HL-60/S4 treated with retinoic acid at 250 ng/mL for 4 days and 3 days (cell line): ENCODE measurements around the gene TUBB2B.
"Not testable (repeated sequence)": the region's sequence is repeated elsewhere in the genome, so short reads cannot be mapped to it uniquely, and the experiment has no call there.

Experiments used
- in situ Hi-C: fragments of 300-500 bp; cut with MboI; formaldehyde crosslinking; loops from 2 replicates; pipeline ENCODE4 v1.7.0; 2022; ENCODE audit warnings: low sequenced_read_pairs

Gene TUBB2B

GRCh38 chr6:3194535-3195419 is 32.7 kb downstream of the TUBB2B start:
- in situ Hi-C loops, result no loop called here

GRCh38 chr6:3193102-3193849 is 34.2 kb downstream of the TUBB2B start:
- in situ Hi-C loops, result no loop called here

DNA sequence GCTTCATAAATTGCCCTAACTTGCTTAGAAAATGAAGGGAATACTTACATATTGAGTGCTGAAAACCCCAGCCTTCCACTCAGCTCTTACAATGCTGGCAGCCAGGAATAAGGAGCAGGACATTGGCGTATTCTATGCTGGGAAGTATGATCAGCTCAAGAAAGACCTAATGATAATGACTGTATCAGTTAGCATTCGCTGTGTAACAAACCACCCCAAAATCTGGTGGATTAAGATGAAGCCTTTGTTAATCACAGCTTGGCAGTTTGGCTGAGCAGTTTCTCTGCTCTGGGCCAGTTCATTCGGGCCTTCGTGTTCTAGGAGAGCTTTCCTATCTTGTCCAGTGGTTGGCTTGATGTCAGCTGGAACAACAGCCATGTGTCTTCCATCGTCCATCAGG is 36.7 kb downstream of the TUBB2B start:
- in situ Hi-C loops, result no loop called here

DNA sequence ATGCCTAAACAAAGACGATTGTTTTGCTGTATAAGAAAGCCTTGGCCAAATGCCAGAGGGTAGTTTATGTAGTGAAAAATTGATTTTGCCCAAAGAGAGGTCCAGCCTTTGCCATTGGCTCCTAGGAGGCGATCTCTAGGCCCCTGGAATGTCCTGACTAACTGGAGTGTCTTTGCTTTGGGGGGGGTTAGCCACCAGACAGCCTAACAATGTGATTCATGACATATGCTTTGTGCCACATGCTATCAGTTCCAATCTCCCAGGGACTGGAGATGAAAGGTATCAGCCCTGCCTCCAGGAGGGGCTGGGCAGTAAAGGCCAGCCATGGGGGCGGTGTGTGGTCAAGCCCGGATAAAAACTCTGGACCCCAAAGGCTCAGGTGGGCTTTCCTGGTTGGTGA is 37.4 kb downstream of the TUBB2B start:
- in situ Hi-C loops, result no loop called here

DNA sequence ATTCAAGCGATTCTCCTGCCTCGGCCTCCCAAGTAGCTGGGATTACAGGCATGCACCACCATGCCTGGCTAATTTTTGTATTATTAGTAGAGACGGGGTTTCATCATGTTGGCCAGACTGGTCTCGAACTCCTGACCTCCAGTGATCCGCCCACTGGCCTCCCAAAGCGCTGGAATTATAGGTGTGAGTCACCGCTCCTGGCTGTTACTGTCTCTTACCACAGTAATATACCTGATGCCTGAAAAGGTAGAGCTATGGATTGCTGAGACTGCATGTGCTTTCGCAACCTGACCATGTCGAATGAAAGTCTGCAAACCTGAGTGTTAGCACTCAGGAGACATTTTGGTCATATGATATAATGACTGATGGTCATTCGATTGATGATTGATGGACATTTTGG is 38.3 kb downstream of the TUBB2B start:
- in situ Hi-C loops, result not testable (repeated sequence)

DNA sequence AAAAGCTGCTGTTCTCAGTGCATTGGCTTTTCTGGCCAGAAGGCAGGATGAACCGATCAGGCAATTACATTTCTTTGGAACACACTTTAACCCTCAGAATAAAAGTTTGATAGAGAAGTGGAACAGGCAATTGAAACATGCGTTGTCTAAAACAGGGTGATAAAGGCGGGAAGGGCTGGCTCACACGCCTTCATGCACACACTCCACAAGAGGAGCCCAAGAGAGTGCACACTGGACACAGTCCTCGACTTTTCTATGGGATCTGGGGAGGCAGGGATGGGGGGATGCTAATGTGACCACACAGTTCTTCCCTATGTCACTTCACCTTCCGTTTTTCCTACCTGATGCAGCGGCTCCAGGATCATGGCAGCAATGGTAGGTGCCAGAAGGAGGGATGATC is 39.2 kb downstream of the TUBB2B start:
- in situ Hi-C loops, result no loop called here

DNA sequence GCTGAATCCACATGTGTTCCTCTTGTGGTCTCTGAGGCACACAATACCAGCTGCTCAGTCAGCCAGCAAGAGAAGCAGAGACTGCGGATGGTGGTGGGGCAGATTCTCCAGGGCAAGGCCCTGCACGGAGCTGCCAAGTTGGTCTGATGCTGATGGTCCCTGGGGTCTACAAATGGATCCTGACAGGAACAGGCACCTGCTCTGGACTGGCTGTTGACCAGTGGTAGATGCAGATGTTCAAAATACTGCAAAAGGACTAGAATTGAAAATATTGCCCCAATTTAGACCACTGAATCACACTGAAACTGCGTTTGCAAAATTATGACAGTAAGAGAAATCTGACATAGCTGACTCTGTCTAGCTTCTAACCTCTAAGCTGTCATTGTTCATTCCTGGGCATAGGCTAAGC is 40.5 kb downstream of the TUBB2B start:
- in situ Hi-C loops, result no loop called here

DNA sequence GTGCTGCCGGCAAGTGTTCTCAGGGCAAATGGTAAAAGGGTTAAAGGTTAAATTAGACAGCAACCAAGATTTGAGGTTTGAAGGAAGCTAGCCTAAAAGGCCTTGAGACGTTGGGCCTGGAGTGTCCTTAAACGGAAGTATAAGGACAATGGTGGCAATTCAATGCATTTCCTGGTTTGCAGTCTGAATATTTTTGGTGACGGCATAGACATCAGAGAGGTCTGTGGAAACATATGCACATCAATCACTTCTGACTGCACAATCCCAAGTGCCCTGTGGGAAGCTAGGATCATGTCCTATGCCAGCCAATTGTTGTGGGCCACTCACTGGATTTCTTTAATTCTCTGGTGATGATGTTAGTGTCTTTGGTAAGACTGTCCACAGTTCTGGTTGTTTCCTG is 44.4 kb downstream of the TUBB2B start:
- in situ Hi-C loops, result no loop called here

- in situ Hi-C loops, result no loop called here
Measured at GRCh38 chr6:3181105-3181504, 46.3 kb downstream of the TUBB2B start.

GRCh38 chr6:3179945-3180344 is 47.5 kb downstream of the TUBB2B start:
- in situ Hi-C loops, result not testable (repeated sequence)

- in situ Hi-C loops, result not testable (repeated sequence)
Measured at GRCh38 chr6:3178666-3179065, 48.8 kb downstream of the TUBB2B start.

DNA sequence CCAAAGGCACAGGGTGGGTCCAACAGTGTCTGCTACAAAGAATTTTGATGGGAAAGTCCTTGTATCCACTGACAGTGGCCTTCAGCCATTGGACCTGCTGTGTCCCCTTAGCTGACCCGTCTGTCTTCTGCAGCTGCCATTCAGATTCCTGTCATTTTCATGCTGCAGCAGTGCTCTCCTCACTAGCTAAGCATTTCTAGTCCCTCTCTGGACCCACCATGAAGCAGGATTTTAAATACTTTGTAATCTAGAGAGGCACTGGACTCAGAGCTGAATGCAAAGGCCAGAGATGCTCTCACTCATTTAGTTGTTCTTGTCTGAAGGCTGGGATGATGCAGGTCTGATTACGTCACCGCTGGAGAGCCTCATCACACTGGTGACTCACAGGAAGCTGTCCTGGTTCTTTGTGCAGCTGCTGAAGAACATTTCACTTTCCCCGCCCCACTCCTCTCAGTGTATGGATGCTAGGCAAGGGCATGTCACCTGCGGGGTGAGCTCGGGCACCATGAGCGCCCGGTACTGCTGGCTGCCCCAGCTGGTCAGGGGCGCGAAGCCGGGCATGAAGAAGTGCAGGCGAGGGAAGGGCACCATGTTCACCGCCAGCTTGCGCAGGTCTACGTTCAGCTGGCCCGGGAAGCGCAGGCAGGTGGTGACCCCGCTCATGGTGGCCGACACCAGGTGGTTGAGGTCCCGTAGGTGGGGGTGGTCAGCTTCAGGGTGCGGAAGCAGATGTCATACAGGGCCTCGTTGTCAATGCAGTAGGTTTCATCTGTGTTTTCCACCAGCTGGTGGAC is 50.7 kb downstream of the TUBB2B start:
- in situ Hi-C loops, result no loop called here

GRCh38 chr6:3175715-3176402 is 51.6 kb downstream of the TUBB2B start:
- in situ Hi-C loops, result no loop called here
